Measurements from ENCODE around the gene NPLOC4. TPM values are rescaled to one million over a fixed set of nuclear protein-coding genes. Genes with fewer than 3 reads are reported as not detected.

NPLOC4 gene
- total RNA-seq, 2 donors from 2014 or later, result 69.3 to 70.4 TPM

GRCh38 chr17:81660441-81660840, 23.5 kb upstream of the NPLOC4 start:
- H3K27me3 ChIP-seq, result no peaks in the 10 kb centered on the region
- no peak for TF ChIP-seq CTCF (IDR thresholded peaks at IDR 0.05)

DNA sequence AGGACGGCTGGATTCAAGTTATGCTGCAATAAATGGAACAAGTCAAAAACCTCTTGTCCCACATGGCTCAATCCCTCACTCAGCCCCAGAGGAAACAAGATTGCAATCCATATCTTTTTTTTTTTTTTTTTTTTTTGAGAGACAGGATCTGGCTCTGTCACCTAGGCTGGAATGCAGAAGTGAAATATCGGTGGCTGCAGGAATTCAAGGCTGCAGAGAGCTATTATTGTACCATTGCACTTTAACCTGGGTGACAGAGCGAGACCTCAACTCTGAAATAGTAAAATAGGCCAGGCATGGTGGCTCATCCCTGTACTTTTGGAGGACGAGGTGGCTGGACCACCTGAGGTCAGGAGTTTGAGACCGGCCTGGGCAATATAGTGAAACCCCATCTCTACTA, 22.1 kb upstream of the NPLOC4 start:
- H3K27ac ChIP-seq, result no peak overlapping the region
- no peaks in the 10 kb centered on the region for H3K36me3 ChIP-seq
- DNase-seq (ENCODE audit: low spot score), result no peak
- no peak for TF ChIP-seq CTCF (IDR thresholded peaks at IDR 0.05)
- H3K4me1 ChIP-seq, result no peaks in the 10 kb centered on the region
- H3K27me3 ChIP-seq, result no peaks in the 10 kb centered on the region
- H3K9me3 ChIP-seq, result no peaks in the 10 kb centered on the region
- no peak overlapping the region for H3K4me3 ChIP-seq

More at GRCh38 chr17:81660441-81660840, 23.5 kb upstream of the NPLOC4 start:
- Histone ChIP-seq H3K4me1 (peaks cover 0 to 6% of the 10 kb centered on the region in 2 donors), H3K27ac (no peak overlapping the region), H3K9me3 (no peaks in the 10 kb centered on the region), H3K36me3 (no peaks in the 10 kb centered on the region), H3K4me3 (no peak overlapping the region)
- no peak for DNase-seq (ENCODE audit: low spot score)

- H3K4me1 ChIP-seq, result no peaks in the 10 kb centered on the region
- no peak for TF ChIP-seq CTCF (IDR thresholded peaks at IDR 0.05)
- no peak for DNase-seq (ENCODE audit: low spot score)
- H3K4me3 ChIP-seq, result no peak overlapping the region
- no peaks in the 10 kb centered on the region for H3K27me3 ChIP-seq
- H3K9me3 ChIP-seq, result no peaks in the 10 kb centered on the region
- no peaks in the 10 kb centered on the region for H3K36me3 ChIP-seq
- no peak overlapping the region for H3K27ac ChIP-seq
These were observed 19.9 kb upstream of the NPLOC4 start for GRCh38 chr17:81656835-81657234.

DNA sequence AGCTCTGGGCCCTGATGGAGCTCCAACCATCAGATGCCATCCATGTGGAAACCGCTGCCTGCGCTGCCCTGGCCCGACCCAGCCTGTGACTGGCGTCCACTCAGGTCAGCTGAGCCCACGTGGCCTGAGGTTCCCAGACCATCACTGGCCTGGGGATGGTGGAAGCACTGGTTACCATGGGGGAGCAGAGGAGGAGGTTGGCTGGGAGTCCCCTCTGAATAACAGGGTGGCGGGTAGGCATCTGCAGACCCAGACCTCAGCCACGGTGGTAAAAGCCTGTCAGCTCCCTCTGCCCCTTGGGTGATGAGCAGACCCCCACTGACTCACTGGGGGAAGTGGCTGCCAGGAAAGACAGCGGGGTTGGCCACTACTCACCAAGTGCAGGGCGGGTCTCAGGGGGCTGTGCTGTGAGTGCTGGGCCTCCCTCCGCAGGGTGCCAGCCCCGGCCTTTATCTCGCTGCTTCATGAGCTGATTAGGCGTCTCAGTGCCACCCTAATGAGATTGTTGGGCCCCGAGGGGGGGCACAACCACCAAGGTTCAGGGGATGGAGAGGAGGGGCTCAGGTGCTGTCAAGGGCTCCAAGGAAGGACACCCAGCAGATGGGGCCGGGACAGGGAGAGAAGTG, 19.3 kb upstream of the NPLOC4 start, which contains the start of gene PDE6G:
TSS of gene PDE6G (minus strand) at position 425 of the 626 bp plus-strand sequence. CDS start 3,237 bp downstream, outside the sequence.
- no peak within 1 kb of the TSS for H3K4me3 ChIP-seq
- no peaks in the 10 kb centered on the region for H3K36me3 ChIP-seq
- no peaks in the 10 kb centered on the region for H3K9me3 ChIP-seq
- H3K27me3 ChIP-seq, result no peaks in the 10 kb centered on the region
- no peak for DNase-seq (ENCODE audit: low spot score)
- TF ChIP-seq CTCF (IDR thresholded peaks at IDR 0.05), result no peak
- H3K4me1 ChIP-seq, result no peaks in the 10 kb centered on the region
- H3K27ac ChIP-seq, result no peak within 1 kb of the TSS

GRCh38 chr17:81655378-81656117, 18.6 kb upstream of the NPLOC4 start:
- H3K4me1 ChIP-seq, result no peaks in the 10 kb centered on the region
- no peak for DNase-seq (ENCODE audit: low spot score)
- no peak overlapping the region for H3K27ac ChIP-seq
- H3K27me3 ChIP-seq, result no peaks in the 10 kb centered on the region
- H3K9me3 ChIP-seq, result no peaks in the 10 kb centered on the region
- no peak overlapping the region for H3K4me3 ChIP-seq
- no peaks in the 10 kb centered on the region for H3K36me3 ChIP-seq
- TF ChIP-seq CTCF (IDR thresholded peaks at IDR 0.05), result no peak

All from right atrium auricular region (tissue), 2 donors.